GM12878 (cell line): ENCODE data around the gene CPNE4. TPM values are rescaled to one million over a fixed set of nuclear protein-coding genes. Genes with fewer than 3 reads are reported as not detected.

Experiments
- ATAC-seq: fragments of 200-7000 bp; cut with Tn5 transposase; 3 replicates; pipeline ENCODE4 v1.9.1; 2020; ENCODE audit warnings: mild to moderate bottlenecking, moderate library complexity
- BruUV-seq: library from RNA; stranded (reverse); fragments of 400-500 nt; replicated peaks from 2 replicates; lab custom pipeline; 2021; lab: Mats Ljungman, UMichigan
- CTCF ChIA-PET: fragments of 300-600 bp; sonication (Branson Sonifier 250); formaldehyde crosslinking; extraction: SDS; loops from one replicate; lab custom pipeline; 2021; ENCODE audit warnings: inconsistent platforms; lab: Yijun Ruan, JAX
- POLR2A ChIA-PET: fragments of 350-600 bp; formaldehyde crosslinking; extraction: SDS; loops from one replicate; lab custom pipeline; 2021; ENCODE audit warnings: inconsistent platforms; lab: Charles Lee
- RAD21 ChIA-PET: fragments of 300-600 bp; sonication (Branson Sonifier 250); formaldehyde crosslinking; loops from one replicate; lab custom pipeline; 2023; ENCODE audit warnings: antibody characterized with exemption; ENCODE audit not compliant: unreplicated experiment; lab: Charles Lee
- SMC1A ChIA-PET: fragments of 300-600 bp; sonication (Branson Sonifier 250); formaldehyde crosslinking; loops from one replicate; lab custom pipeline; 2023; ENCODE audit not compliant: unreplicated experiment, uncharacterized antibody; lab: Charles Lee
- DNase-seq: peaks from one replicate; pipeline ENCODE4 v3.0.0-alpha.2; 2011; ENCODE audit warnings: low read depth, low spot score
- FAIRE-seq: peaks from 3 replicates; lab custom pipeline; 2011; peaks lifted over from hg19 to GRCh38; lab: Jason Lieb, UNC
- H2AFZ ChIP-seq: 2 replicates; pipeline ENCODE4 v1.6.0; 2011; ENCODE audit warnings: low read depth, low read length, control low read depth; ENCODE audit not compliant: control insufficient read depth
- H3K27ac ChIP-seq: 2 replicates; pipeline ENCODE4 v1.5.1; 2011; ENCODE audit warnings: control low read depth; ENCODE audit not compliant: control insufficient read depth, insufficient read depth
- H3K27me3 ChIP-seq, 2 experiments: replicated peaks in 1 of 2; 2 replicates each; pipeline versions ENCODE4 v1.6.0 to v1.6.1; 2011; ENCODE audit warnings: low read length in 1 of 2; ENCODE audit not compliant: control insufficient read depth in 2 of 2, insufficient read depth in 2 of 2
- H3K36me3 ChIP-seq, 2 experiments: 2 replicates each; pipeline ENCODE4 v1.5.1; 2011; ENCODE audit warnings: low read length in 1 of 2; ENCODE audit not compliant: control insufficient read depth in 2 of 2, insufficient read depth in 2 of 2
- H3K4me1 ChIP-seq: 2 replicates; pipeline ENCODE4 v1.6.1; 2011; ENCODE audit warnings: mild to moderate bottlenecking, low read length, moderate library complexity, mixed read lengths; ENCODE audit not compliant: control insufficient read depth, insufficient read depth
- H3K4me2 ChIP-seq: 2 replicates; pipeline ENCODE4 v1.6.0; 2011; ENCODE audit warnings: control low read depth; ENCODE audit not compliant: control insufficient read depth, insufficient read depth
- H3K4me3 ChIP-seq: fragments of 200-600 bp; sonication (generic); 2 replicates; pipeline ENCODE4 v1.5.1; 2016
- H3K79me2 ChIP-seq: 2 replicates; pipeline ENCODE4 v1.6.0; 2011; ENCODE audit warnings: low read length; ENCODE audit not compliant: control insufficient read depth, insufficient read depth
- H3K9ac ChIP-seq: 2 replicates; pipeline ENCODE4 v1.8.0; 2011; ENCODE audit warnings: low read length, control low read depth, mixed read lengths; ENCODE audit not compliant: control insufficient read depth, insufficient read depth
- H3K9me3 ChIP-seq: replicated peaks from 3 replicates; pipeline ENCODE4 v1.5.1; 2011; ENCODE audit warnings: mild to moderate bottlenecking, low read length; ENCODE audit not compliant: control insufficient read depth, insufficient read depth
- H4K20me1 ChIP-seq: 2 replicates; pipeline ENCODE4 v1.6.0; 2011; ENCODE audit not compliant: control insufficient read depth, insufficient read depth
- EED ChIP-seq: sonication (generic); IDR thresholded peaks from 2 replicates; pipeline ENCODE4 v1.6.1; 2016; ENCODE audit warnings: antibody characterized with exemption, low read depth
- LARP7 ChIP-seq: fragments of 450-650 bp; IDR thresholded peaks from 2 replicates; pipeline ENCODE4 v1.6.1; 2017; ENCODE audit warnings: mild to moderate bottlenecking
- MYC ChIP-seq: IDR thresholded peaks from 2 replicates; pipeline ENCODE4 v1.6.1; 2011; ENCODE audit warnings: mild to moderate bottlenecking, low read length, moderate library complexity, inconsistent platforms; ENCODE audit not compliant: insufficient read depth, insufficient replicate concordance, insufficient read length, severe bottlenecking
- SP1 ChIP-seq: IDR thresholded peaks from one replicate; pipeline ENCODE4 v1.6.1; 2011; ENCODE audit warnings: low read depth, low read length
- ZNF687 ChIP-seq: fragments of 450-650 bp; IDR thresholded peaks from 2 replicates; pipeline ENCODE4 v1.6.1; 2017; ENCODE audit warnings: mild to moderate bottlenecking, moderate library complexity
- WGBS: methylation state at CpG from one replicate; pipeline ENCODE4 v1.1.6; 2016; ENCODE audit warnings: low lambda C conversion rate; ENCODE audit not compliant: insufficient replicate concordance, insufficient coverage; ENCODE audit errors: missing lambda C conversion rate; 5-methylcytosine and 5-hydroxymethylcytosine counted together
- in situ Hi-C: fragments of 300-500 bp; cut with MboI; formaldehyde crosslinking; loops from 9 replicates; pipeline ENCODE4 v1.14.3; 2018; ENCODE audit warnings: mixed read lengths
- intact Hi-C: fragments of 100-400 bp; cut with micrococcal nuclease; formaldehyde crosslinking; loops from one replicate; pipeline ENCODE4 v1.14.2; 2022; ENCODE audit not compliant: unreplicated experiment
- polyA plus RNA-seq, 11 experiments: library from polyadenylated mRNA; depleted of rRNA in 4 of 11; unstranded in 6 of 11; stranded (reverse) in 5 of 11; fragments of >200 nt; fragmentation: Nextera tagmentation in 4 of 11; fragmentation: Illumina TruSeq in 1 of 11; extraction: Ambion mirVana in 4 of 11; extraction: Trizol in 1 of 11; gene quantifications; 1 replicate in 1 of 11; 2 replicates in 10 of 11; pipeline versions ENCODE4 v1.2.1 to v1.2.3, GENCODE V29; 2011 to 2016; ENCODE audit warnings: inconsistent platforms in 2 of 11, missing spikeins in 2 of 11, low read depth in 1 of 11
- total RNA-seq, 4 experiments: library from RNA; depleted of rRNA in 3 of 4; stranded (reverse); fragments of >200 nt in 3 of 4; fragmentation: Illumina TruSeq in 1 of 4; extraction: Trizol in 1 of 4; gene quantifications; 2 replicates each; pipeline versions ENCODE4 v1.2.1 to v1.2.3, GENCODE V29; 2013 to 2021
- TF ChIP-seq, protein P1 (sequence below): fragments of 150-350 bp; IDR thresholded peaks from 2 replicates; pipeline ENCODE4 v1.6.1; 2016; ENCODE audit warnings: low read depth, low read length

CPNE4 gene
- total and polyA plus RNA-seq, 10 of the 15 experiments (the other 5 are each of a cell fraction or from before 2014, with no cell fraction given), result 0.17 to 1.9 (median 0.48) TPM; not detected in 1

GRCh38 chr3:131608296-131608695, 426.5 kb downstream of the CPNE4 start (continued):
- TF ChIP-seq, protein P1, sequence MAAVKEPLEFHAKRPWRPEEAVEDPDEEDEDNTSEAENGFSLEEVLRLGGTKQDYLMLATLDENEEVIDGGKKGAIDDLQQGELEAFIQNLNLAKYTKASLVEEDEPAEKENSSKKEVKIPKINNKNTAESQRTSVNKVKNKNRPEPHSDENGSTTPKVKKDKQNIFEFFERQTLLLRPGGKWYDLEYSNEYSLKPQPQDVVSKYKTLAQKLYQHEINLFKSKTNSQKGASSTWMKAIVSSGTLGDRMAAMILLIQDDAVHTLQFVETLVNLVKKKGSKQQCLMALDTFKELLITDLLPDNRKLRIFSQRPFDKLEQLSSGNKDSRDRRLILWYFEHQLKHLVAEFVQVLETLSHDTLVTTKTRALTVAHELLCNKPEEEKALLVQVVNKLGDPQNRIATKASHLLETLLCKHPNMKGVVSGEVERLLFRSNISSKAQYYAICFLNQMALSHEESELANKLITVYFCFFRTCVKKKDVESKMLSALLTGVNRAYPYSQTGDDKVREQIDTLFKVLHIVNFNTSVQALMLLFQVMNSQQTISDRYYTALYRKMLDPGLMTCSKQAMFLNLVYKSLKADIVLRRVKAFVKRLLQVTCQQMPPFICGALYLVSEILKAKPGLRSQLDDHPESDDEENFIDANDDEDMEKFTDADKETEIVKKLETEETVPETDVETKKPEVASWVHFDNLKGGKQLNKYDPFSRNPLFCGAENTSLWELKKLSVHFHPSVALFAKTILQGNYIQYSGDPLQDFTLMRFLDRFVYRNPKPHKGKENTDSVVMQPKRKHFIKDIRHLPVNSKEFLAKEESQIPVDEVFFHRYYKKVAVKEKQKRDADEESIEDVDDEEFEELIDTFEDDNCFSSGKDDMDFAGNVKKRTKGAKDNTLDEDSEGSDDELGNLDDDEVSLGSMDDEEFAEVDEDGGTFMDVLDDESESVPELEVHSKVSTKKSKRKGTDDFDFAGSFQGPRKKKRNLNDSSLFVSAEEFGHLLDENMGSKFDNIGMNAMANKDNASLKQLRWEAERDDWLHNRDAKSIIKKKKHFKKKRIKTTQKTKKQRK, result no peak
- TF ChIP-seq EED, result no peak
- TF ChIP-seq LARP7, result no peak
- TF ChIP-seq SP1, result no peak

DNA sequence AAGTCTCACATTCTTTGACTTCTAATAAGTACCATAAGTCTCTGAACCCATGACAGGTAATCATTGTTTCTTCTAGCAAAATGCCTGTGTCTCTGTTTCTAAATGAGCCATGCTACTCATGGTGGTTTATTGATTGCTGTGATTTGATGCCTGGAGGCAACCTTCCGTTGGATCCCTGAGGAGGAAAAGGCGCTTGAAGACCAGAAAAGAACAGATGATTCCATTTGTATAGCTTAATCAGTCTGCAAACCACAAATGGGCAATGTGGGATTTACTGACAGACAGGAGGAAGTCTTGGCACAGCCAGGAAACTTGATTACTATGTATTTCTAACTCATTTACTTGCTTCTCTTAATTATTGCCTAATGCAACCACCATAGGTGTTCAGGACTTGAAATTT, 428.9 kb downstream of the CPNE4 start:
- H3K4me2 ChIP-seq, result no peak overlapping the region
- no peak overlapping the region for H3K4me3 ChIP-seq
- intact Hi-C loops, result no loop called here
- POLR2A ChIA-PET, result no interaction called here
- BruUV-seq, result no TSS peak
- H3K27ac ChIP-seq, result no peak overlapping the region
- TF ChIP-seq MYC, result no peak
- TF ChIP-seq ZNF687, result no peak
- in situ Hi-C loops, result no loop called here
- CTCF ChIA-PET, result no interaction called here
- no peaks in the 10 kb centered on the region; a peak in 1 of 4 replicates for H3K36me3 ChIP-seq
- ATAC-seq, result no peak
- FAIRE-seq, result no peak
- H4K20me1 ChIP-seq, result no peaks in the 10 kb centered on the region
- H3K27me3 ChIP-seq, result no peaks in the 10 kb centered on the region
- DNase-seq, result no peak
- 0% methylated on average over 2 of the region's 2 CpGs for WGBS
- RAD21 ChIA-PET, result no interaction called here
- no peaks in the 10 kb centered on the region for H3K79me2 ChIP-seq
- SMC1A ChIA-PET, result no interaction called here
- no peak overlapping the region for H3K9ac ChIP-seq
- H3K9me3 ChIP-seq, result no peaks in the 10 kb centered on the region
- no peak overlapping the region for H2AFZ ChIP-seq
- no peaks in the 10 kb centered on the region for H3K4me1 ChIP-seq
